GM19351 (cell line): ENCODE measurements around the gene UFSP1.
A peak's percentile ranks its signal among the peaks of the same experiment; 100 is the strongest.

Experiments used
- ATAC-seq: cut with Tn5 transposase; IDR thresholded peaks from one replicate; pipeline ENCODE4 v1.9.1; 2021; ENCODE audit warnings: mild to moderate bottlenecking, moderate library complexity; ENCODE audit not compliant: unreplicated experiment

UFSP1 gene

DNA sequence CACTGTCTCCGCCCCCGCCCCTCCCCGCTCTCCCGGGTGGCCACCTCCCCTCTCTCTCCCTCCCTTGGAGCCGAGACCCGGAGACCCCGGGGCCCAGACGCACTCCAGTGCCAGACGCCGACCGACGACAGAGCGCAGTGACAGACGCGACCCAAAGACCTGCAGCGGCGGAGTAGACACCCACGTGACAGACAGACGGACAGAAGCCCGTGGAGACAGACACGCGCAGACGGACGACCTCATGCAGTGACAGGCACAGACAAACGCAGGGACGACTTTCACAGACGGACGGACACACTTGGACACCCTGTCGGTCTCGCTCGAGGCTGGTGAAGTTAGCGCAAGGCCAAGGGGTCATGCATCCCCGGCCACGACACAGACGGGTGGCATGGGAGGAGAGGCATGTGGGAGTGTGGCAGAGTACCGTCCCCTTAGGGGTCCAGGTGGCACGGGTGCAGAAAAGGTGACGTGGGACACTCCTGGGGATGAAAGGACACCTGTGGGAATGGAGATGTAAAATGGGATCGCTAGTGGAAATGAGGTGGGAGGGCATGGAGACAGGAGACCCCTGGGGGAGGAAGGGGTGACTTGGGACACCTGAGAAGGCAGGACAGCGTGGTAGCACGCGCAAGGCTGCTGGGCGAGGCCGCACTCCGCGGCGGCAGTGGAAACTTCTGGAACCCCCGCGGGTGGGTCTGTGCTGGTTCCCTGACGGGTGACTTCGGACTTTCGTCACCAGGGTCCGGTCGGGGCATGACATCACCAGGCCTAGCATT, 6.6 kb upstream of the UFSP1 start:
- ATAC-seq = no peak

DNA sequence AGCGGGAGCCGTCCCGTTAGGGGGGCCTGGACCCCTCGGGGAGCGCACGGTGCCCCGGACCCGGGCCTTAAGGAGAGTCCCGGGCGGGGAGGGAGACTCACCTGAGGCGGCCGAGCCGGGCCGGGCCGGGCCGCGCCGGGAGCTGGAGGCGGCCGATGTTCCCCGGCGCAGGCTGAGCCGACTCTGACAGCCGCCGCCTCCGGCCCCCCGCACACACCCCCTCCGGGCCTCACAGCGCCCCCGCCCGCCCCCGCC, 6.1 kb upstream of the UFSP1 start, which contains the start of gene ACHE:
TSS of gene ACHE (minus strand) at position 188 of the 255 bp plus-strand sequence. CDS start 1,656 bp downstream, outside the sequence.
- ATAC-seq = no peak

DNA sequence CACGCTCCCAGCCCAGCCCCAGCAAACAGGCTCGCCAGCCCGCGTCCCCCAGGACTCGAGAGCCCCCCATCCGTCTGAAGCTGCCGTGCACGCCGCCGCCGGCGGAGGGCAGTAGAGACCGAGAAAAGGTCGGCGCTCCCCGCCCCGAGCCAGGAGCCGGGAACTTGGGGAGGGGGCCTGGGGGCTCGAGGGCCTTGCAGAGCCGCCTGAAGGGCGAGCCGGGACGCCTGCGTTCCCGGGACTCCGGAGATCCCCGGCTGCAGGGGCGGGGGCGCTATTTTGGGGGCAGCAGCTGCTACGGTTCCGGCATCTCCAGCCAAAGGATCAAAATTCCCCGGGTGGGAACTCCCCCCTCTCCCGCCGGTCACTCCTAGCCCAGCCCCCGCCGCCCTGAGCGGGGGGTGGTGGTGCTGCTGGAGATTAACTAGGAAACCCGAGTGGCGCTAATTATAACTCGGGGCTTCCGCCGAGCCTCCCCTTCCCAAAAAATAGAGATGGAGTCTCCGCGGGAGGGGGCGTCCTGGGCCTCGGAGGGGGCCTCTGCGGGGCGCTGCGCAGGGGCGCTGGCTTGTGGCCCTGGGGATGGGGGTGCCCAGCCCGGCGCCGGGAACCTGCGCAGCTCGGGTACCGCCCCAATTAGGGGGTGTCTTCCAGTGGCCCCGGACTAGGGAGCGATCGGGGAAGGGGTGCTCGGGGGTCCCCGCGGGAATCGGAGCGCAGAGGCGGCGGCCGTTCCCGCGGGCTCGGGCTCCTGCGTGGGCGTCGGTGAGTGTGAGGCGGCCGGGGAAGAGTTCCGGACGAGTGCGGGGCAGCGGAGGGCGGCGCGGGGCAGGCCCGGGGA, 5.6 kb upstream of the UFSP1 start:
- no peak for ATAC-seq

DNA sequence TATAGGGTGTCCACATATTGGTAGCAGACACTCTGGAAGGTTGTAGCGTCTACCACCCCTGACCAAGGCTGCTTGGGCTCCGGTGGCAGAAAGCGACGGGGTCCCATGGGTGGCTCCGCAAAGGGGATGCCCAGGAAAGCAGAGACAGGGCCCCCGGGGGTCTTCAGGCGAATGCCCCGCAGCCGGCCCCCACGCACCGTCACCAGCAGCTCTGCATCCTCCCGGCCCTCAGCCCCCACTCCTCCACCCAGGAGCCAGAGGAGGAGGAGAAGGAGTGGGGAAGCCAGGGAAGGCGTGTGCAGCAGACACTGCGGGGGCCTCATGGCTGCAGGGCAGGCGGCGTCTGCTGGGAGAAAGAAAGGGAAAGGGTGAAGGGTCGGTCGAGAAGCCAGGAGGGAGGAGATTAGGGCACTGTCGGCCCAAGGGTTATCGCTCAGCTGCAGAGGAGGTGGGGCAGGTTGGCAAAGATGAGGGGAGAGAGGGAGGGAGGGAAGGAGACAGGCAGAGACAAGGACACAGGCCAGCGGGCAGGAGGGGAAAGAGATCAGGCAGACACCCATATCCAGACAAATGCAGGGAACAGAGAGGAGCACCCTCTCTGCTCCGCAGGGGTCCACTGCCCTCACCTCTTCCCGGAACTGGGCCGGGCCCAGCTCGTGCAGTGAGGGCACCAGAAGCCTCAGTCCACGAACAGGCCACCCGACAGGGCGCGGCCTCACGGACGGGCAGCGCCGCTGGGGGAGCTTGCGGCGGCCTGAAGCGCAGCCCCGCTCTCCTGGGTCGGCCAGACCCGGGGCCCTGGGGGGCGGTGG, 4.6 kb upstream of the UFSP1 start:
- ATAC-seq = no peak

GRCh38 chr7:100893318-100893895, 3.9 kb upstream of the UFSP1 start:
- ATAC-seq = no peak

- no peak for ATAC-seq
Observed at GRCh38 chr7:100892364-100893317, 3.1 kb upstream of the UFSP1 start.

- ATAC-seq = no peak
Observed at GRCh38 chr7:100891568-100892247, 2.2 kb upstream of the UFSP1 start.

- ATAC-seq = no peak
Observed at GRCh38 chr7:100890653-100891567, 1.4 kb upstream of the UFSP1 start.

DNA sequence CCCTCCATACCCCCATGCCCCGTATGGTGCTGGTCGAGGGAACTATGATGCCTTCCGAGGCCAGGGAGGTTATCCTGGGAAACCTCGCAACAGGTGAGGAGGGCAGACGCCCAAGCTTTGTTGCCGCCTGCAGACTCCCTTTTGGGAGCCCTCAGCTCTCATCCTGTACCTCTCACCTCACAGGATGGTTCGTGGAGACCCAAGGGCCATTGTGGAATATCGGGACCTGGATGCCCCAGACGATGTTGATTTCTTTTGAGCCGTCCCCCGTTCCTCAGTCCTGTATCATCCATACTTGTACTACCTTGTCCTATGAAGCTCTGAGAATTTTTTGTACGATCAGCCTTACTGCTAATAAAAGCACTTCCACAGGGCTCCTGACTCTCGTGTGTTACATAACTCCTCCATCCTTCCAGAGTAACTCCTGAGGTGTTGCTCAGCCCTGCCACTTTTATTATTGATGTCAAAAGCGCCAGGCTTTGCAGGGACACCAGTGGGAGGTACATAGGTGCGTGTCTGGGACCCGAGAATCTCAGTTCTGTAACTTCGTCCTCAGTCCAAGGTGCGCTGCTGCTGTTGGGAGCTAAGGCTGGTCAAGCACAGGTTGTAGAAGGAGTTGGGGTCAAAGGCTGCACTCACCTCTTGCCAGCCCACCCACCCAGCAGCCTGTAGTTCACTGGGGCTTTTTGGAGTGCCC, 1.1 kb downstream of the UFSP1 start:
- ATAC-seq = no peak

DNA sequence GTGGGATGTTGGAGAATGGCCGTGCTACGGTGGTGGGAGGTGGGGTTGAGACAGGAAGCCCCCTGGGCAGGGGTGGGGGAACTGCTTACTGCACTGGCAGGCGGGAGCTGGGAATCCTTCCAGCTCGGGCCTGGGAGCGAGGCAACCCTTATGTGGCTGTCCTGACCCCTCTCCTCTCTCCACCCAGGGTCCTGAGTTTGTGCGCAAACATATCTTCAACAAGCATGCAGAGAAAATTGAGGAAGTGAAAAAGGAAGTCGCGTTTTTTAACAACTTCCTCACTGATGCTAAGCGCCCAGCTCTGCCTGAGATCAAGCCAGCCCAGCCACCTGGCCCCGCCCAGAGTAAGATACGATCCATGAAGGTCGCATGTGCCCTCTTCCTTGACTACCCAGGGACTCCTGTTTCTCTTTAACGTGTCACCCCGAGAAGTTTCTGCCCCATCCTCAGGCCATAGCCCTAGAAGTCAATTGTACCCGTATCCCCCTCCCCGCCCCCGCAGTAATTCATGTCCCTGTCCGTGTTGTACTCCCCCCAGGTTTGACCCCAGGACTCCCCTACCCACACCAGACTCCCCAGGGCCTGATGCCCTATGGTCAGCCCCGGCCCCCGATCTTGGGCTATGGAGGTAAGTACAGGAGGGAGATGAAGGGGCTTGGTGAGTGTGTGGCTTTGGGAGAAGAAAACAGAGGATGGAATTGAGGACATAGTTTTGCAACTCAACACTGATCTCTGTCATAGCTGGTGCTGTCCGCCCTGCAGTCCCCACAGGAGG, 1.8 kb downstream of the UFSP1 start:
- peak; percentile 56 for ATAC-seq

DNA sequence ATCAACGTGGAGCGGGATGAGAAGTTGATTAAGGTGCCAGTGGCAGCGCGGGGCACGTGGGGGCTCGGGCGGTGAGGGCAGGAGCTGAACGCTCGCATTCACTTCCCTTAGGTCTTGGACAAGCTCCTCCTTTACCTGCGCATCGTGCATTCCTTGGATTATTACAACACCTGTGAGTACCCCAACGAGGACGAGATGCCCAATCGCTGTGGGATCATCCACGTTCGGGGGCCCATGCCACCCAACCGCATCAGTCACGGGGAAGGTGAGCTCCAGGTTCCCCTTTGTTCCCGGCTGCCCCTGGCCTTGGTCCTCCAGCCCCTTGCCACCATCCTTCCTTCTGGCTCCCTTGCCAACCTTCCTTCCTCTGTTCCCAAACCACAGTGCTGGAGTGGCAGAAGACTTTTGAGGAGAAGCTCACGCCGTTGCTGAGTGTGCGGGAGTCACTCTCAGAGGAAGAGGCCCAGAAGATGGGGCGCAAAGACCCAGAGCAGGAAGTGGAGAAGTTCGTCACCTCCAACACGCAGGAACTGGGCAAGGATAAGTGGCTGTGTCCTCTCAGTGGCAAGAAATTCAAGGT, 2.5 kb downstream of the UFSP1 start:
- ATAC-seq = no peak

DNA sequence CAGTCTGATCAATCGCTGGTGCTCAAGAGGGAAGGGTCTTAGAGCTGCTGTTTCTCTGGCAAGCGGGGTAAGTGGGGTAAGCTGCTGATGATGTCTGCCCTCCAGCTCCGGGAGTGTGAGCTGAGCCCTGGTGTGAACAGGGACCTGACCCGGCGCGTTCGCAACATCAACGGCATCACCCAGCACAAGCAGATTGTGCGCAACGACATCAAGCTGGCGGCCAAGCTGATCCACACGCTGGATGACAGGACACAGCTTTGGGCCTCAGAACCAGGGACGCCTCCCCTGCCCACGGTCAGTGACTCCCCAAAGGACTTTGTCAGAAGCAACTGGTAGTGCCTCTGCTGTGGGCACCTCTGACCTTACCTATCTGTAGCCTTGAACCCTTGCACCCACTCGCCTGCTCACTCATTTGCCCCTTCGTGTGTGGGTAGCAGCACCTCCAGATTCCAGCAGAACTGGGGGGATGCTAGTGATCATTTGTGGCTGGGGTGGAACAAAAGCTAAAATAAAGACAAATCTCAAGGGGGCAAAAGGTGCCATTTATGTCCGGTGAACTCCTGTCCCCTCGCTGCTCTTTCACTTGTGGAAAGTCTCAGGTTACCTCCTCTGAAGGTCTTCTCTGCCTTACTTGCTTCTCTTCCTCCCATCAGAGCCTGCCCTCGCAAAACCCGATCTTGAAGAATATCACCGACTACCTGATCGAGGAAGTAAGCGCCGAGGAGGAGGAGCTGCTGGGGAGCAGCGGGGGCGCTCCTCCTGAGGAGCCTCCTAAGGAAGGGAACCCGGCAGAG, 3.2 kb downstream of the UFSP1 start:
- no peak for ATAC-seq

GRCh38 chr7:100885440-100886141, 3.9 kb downstream of the UFSP1 start:
- ATAC-seq = no peak

DNA sequence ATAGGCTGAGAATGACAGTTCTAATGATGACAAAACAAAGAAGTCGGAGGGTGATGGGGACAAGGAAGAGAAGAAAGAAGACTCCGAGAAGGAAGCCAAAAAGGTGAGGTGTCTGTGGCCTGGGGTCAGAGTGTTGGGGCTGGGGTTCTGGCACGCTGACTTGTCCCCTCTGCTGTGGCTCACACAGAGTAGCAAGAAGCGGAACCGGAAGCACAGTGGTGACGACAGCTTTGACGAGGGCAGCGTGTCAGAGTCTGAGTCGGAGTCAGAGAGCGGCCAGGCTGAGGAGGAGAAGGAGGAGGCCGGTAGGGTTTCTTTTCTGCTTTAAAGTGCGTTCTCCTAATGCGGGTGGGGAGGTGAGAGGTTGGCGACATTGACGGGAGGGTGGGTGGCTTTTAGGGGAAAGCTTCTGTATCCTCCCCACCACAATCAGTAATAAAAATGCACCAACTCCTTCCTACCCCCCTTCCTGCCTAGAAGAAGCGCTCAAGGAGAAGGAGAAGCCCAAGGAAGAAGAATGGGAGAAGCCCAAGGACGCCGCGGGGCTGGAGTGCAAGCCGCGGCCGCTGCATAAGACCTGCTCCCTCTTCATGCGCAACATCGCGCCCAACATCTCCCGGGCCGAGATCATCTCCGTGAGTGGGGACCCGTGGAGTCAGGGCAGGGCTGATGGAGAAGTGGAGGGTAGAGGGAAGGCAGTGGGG, 4.6 kb downstream of the UFSP1 start:
- no peak for ATAC-seq
